Myocyte (in vitro differentiated cells): ENCODE data around the gene GFY. TPM values are rescaled to one million over a fixed set of nuclear protein-coding genes. Genes with fewer than 3 reads are reported as not detected.
A peak's percentile ranks its signal among the peaks of the same experiment; 100 is the strongest.

ENCODE experiments used
- DNase-seq: peaks from one replicate; pipeline ENCODE4 v3.0.0-alpha.2; 2012; ENCODE audit warnings: low read depth
- total RNA-seq: library from RNA; depleted of rRNA; stranded (reverse); fragments of >200 nt; gene quantifications from 2 replicates; pipeline ENCODE4 v1.2.3, GENCODE V29; 2014

The GFY gene
- total RNA-seq, 1 donor from 2014 or later = not detected

- no peak for DNase-seq
Observed at GRCh38 chr19:49427855-49428546, 2.8 kb downstream of the GFY start.

- DNase-seq = no peak
Observed at GRCh38 chr19:49428547-49429451, 3.6 kb downstream of the GFY start.

- DNase-seq = no peak
Observed at GRCh38 chr19:49430172-49430677, 5.0 kb downstream of the GFY start.

- no peak for DNase-seq
Observed at GRCh38 chr19:49430678-49431329, 5.6 kb downstream of the GFY start.

GRCh38 chr19:49431330-49431749 is 6.2 kb downstream of the GFY start:
- no peak for DNase-seq

- DNase-seq = no peak
Observed at GRCh38 chr19:49432141-49433073, 7.2 kb downstream of the GFY start.

- DNase-seq = no peak
Observed at GRCh38 chr19:49433240-49433901, 8.2 kb downstream of the GFY start.

GRCh38 chr19:49434907-49435583 is 9.9 kb downstream of the GFY start:
- no peak for DNase-seq

- DNase-seq = no peak
Observed at GRCh38 chr19:49435670-49436069, 10.5 kb downstream of the GFY start.

GRCh38 chr19:49436381-49437017 is 11.3 kb downstream of the GFY start:
- DNase-seq = no peak

GRCh38 chr19:49437231-49437630 is 12.0 kb downstream of the GFY start:
- no peak for DNase-seq

- DNase-seq = no peak
Observed at GRCh38 chr19:49438261-49438660, 13.1 kb downstream of the GFY start.

- DNase-seq = no peak
Observed at GRCh38 chr19:49439836-49440235, 14.6 kb downstream of the GFY start.

- no peak for DNase-seq
Observed at GRCh38 chr19:49440439-49441209, 15.4 kb downstream of the GFY start.

GRCh38 chr19:49441210-49441959 is 16.2 kb downstream of the GFY start, which contains the start of gene SLC17A7:
TSS of gene SLC17A7 (minus strand) at chr19:49441527. CDS start at chr19:49441379, 148 bp downstream.
- no peak for DNase-seq

GRCh38 chr19:49441960-49442350 is 16.8 kb downstream of the GFY start:
- DNase-seq = no peak

- DNase-seq = peak; percentile 25
Observed at GRCh38 chr19:49442354-49442753, 17.2 kb downstream of the GFY start.
